Hepatocyte (in vitro differentiated cells): Measurements from ENCODE around the gene ARHGAP45.

Experiments
- CTCF ChIP-seq: fragments of 200-600 bp; sonication (generic); IDR thresholded peaks from 2 replicates; pipeline ENCODE4 v1.5.1; 2016; ENCODE audit warnings: antibody characterized with exemption, mild to moderate bottlenecking; ENCODE audit not compliant: poor library complexity
- EZH2 ChIP-seq: fragments of 200-600 bp; sonication (generic); IDR thresholded peaks from 2 replicates; pipeline ENCODE4 v1.6.1; 2016; ENCODE audit warnings: antibody characterized with exemption, mild to moderate bottlenecking, borderline replicate concordance
- EZH2phosphoT487 ChIP-seq: fragments of 200-600 bp; sonication (generic); IDR thresholded peaks from one replicate; pipeline ENCODE4 v1.6.1; 2018; ENCODE audit warnings: antibody characterized with exemption, mild to moderate bottlenecking, low read depth, moderate library complexity; ENCODE audit not compliant: unreplicated experiment, severe bottlenecking

- no peak for TF ChIP-seq CTCF
- no peak for TF ChIP-seq EZH2phosphoT487
- TF ChIP-seq EZH2: no peak
These were observed 48.9 kb downstream of the ARHGAP45 start for GRCh38 chr19:1115646-1116420.
